CD8-positive, alpha-beta memory T cell (primary cell): ENCODE measurements around the gene RUFY1. TPM values are rescaled to one million over a fixed set of nuclear protein-coding genes. Genes with fewer than 3 reads are reported as not detected.

Experiments
- CTCF ChIA-PET: fragments of 350-600 bp; sonication (Branson Sonifier 250); formaldehyde crosslinking; loops from one replicate; lab custom pipeline; 2021; ENCODE audit warnings: antibody characterized with exemption; lab: Charles Lee
- POLR2A ChIA-PET: fragments of 350-600 bp; sonication (Branson Sonifier 250); formaldehyde crosslinking; loops from one replicate; lab custom pipeline; 2021; ENCODE audit warnings: antibody characterized with exemption; lab: Charles Lee
- DNase-seq, 5 donors: peaks; one replicate each; pipeline versions ENCODE4 v3.0.0 to v3.0.0-alpha.2; 2020 to 2022; ENCODE audit warnings: mixed read lengths in 1 of 5
- H3K27ac ChIP-seq: one replicate; pipeline ENCODE4 v1.7.0; 2013; ENCODE audit warnings: low read depth, mild to moderate bottlenecking, low read length, moderate library complexity
- H3K27me3 ChIP-seq: 2 replicates; pipeline ENCODE4 v1.7.0; 2013; ENCODE audit warnings: low read length, mild to moderate bottlenecking; ENCODE audit not compliant: insufficient read depth, poor library complexity, severe bottlenecking
- H3K36me3 ChIP-seq: 2 replicates; pipeline ENCODE4 v1.7.0; 2013; ENCODE audit warnings: mild to moderate bottlenecking, low read length, moderate library complexity; ENCODE audit not compliant: insufficient read depth
- H3K4me1 ChIP-seq: 2 replicates; pipeline ENCODE4 v1.7.0; 2013; ENCODE audit warnings: mild to moderate bottlenecking, low read length, moderate library complexity; ENCODE audit not compliant: insufficient read depth
- H3K4me3 ChIP-seq: 2 replicates; pipeline ENCODE4 v1.7.0; 2013; ENCODE audit warnings: mild to moderate bottlenecking, low read length
- H3K9me3 ChIP-seq: 2 replicates; pipeline ENCODE4 v1.7.0; 2013; ENCODE audit warnings: mild to moderate bottlenecking, low read length
- H3K27ac Mint-ChIP-seq, 8 donors: one replicate each; pipeline ENCODE4 v1.8.0; 2020 to 2021; ENCODE audit warnings: mixed read lengths in 8 of 8, mild to moderate bottlenecking in 6 of 8, inconsistent platforms in 3 of 8, moderate library complexity in 3 of 8
- H3K27me3 Mint-ChIP-seq, 2 donors: one replicate each; pipeline ENCODE4 v1.8.0; 2020 to 2021; ENCODE audit warnings: mixed read lengths in 2 of 2, mild to moderate bottlenecking in 1 of 2, moderate library complexity in 1 of 2
- H3K36me3 Mint-ChIP-seq, 3 donors: one replicate each; pipeline ENCODE4 v1.8.0; 2020 to 2021; ENCODE audit warnings: mixed read lengths in 3 of 3, inconsistent platforms in 1 of 3, mild to moderate bottlenecking in 1 of 3
- H3K4me1 Mint-ChIP-seq, 3 donors: one replicate each; pipeline ENCODE4 v1.8.0; 2020 to 2021; ENCODE audit warnings: mixed read lengths in 3 of 3, inconsistent platforms in 1 of 3, mild to moderate bottlenecking in 1 of 3
- H3K4me3 Mint-ChIP-seq, 7 donors: one replicate each; pipeline ENCODE4 v1.8.0; 2020 to 2021; ENCODE audit warnings: mixed read lengths in 7 of 7, mild to moderate bottlenecking in 6 of 7, moderate library complexity in 4 of 7, inconsistent platforms in 2 of 7
- H3K9me3 Mint-ChIP-seq, 5 donors: one replicate each; pipeline ENCODE4 v1.8.0; 2020 to 2022; ENCODE audit warnings: mixed read lengths in 5 of 5, mild to moderate bottlenecking in 3 of 5, moderate library complexity in 2 of 5, inconsistent platforms in 1 of 5
- polyA plus RNA-seq: library from polyadenylated mRNA; unstranded; fragments of 300-500 nt; fragmentation: Illumina TruSeq; gene quantifications from one replicate; pipeline ENCODE4 v1.2.3, GENCODE V29; 2021
- total RNA-seq, 2 experiments: library from RNA; stranded (reverse); gene quantifications; one replicate each; pipeline ENCODE4 v1.2.3, GENCODE V29; 2021

The RUFY1 gene
- total and polyA plus RNA-seq, 3 experiments from 2014 or later, result 32.6 to 41.9 (median 40.4) TPM

- POLR2A ChIA-PET, result no interaction called here
- Mint-ChIP-seq H3K9me3 (no peaks in the 10 kb centered on the region), H3K4me3 (no peak overlapping the region), H3K27me3 (no peaks in the 10 kb centered on the region), H3K4me1 (peaks cover 0 to 2% (median 0%) of the 10 kb centered on the region in 3 donors), H3K27ac (peak overlapping the region in 5 of 8 donors; percentile 42 to 78 (median 45)), H3K36me3 (peaks cover 3 to 69% (median 13%) of the 10 kb centered on the region in 3 donors)
- H3K27me3 ChIP-seq, result no peaks in the 10 kb centered on the region
- no peaks in the 10 kb centered on the region for H3K4me1 ChIP-seq
- no peak overlapping the region for H3K27ac ChIP-seq
- H3K9me3 ChIP-seq, result no peaks in the 10 kb centered on the region
- CTCF ChIA-PET, result no interaction called here
- H3K4me3 ChIP-seq, result no peak overlapping the region
- H3K36me3 ChIP-seq, result peaks cover 19% of the 10 kb centered on the region
- no peak for DNase-seq
Observed at GRCh38 chr5:179568721-179569120, 18.4 kb downstream of the RUFY1 start.

GRCh38 chr5:179572386-179572785 lies 22.0 kb downstream of the RUFY1 start:
- ChIA-PET CTCF (interaction anchor here (1.2 kb wide), 1 partner anchor 23 kb away, joined by 3 read pairs; no protein-coding TSS in a partner anchor), POLR2A (no interaction called here)
- peak overlapping the region in 1 of 8 donors; percentile 19 for H3K27ac Mint-ChIP-seq
- H3K27me3 Mint-ChIP-seq, result no peaks in the 10 kb centered on the region
- H3K27me3 ChIP-seq, result no peaks in the 10 kb centered on the region
- H3K4me3 Mint-ChIP-seq, result no peak overlapping the region
- H3K4me1 ChIP-seq, result no peaks in the 10 kb centered on the region
- no peak overlapping the region for H3K4me3 ChIP-seq
- H3K27ac ChIP-seq, result no peak overlapping the region
- peaks cover 0 to 2% (median 0%) of the 10 kb centered on the region in 3 donors for H3K4me1 Mint-ChIP-seq
- no peaks in the 10 kb centered on the region for H3K9me3 ChIP-seq
- no peaks in the 10 kb centered on the region for H3K9me3 Mint-ChIP-seq
- no peak for DNase-seq
- peaks cover 28% of the 10 kb centered on the region for H3K36me3 ChIP-seq
- H3K36me3 Mint-ChIP-seq, result peaks cover 0 to 72% (median 14%) of the 10 kb centered on the region in 3 donors

- CTCF ChIA-PET, result interaction anchor here (1.1 kb wide), 1 partner anchor 14 kb away, joined by 3 read pairs; no protein-coding TSS in a partner anchor
- Mint-ChIP-seq H3K4me1 (no peaks in the 10 kb centered on the region), H3K27me3 (peaks cover 0 to 1% of the 10 kb centered on the region in 2 donors), H3K27ac (no peak overlapping the region), H3K9me3 (no peaks in the 10 kb centered on the region), H3K36me3 (peaks cover 0 to 64% (median 6%) of the 10 kb centered on the region in 3 donors), H3K4me3 (no peak overlapping the region)
- Histone ChIP-seq H3K36me3 (peaks cover 10% of the 10 kb centered on the region), H3K9me3 (no peaks in the 10 kb centered on the region), H3K4me3 (no peak overlapping the region), H3K4me1 (no peaks in the 10 kb centered on the region), H3K27ac (no peak overlapping the region), H3K27me3 (no peaks in the 10 kb centered on the region)
- DNase-seq, result no peak
- POLR2A ChIA-PET, result no interaction called here
Observed at GRCh38 chr5:179577286-179577960, 27.1 kb downstream of the RUFY1 start.

DNA sequence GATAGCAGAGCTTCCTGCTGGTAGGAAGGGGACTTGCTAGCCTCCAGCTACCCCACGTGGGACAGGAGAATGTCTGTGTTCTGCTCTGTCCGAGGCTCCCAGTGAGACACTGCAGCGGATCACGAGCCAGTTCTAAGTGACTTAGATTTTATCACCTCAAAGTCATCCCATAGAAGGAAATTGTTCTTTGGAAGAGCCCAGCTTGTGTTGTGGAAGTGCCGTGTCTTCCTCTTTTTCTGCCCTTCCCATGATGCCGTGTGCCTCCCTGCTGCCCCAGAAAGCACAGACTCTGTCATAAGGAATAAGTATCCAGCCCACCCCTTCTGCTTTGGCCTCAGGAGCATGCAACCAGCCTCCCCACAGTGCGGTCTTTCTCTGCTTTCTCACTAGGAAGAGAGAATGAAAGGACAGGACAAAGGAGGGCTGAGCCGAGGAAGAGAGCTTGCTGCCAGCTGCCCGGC lies 35.6 kb downstream of the RUFY1 start:
- no peak overlapping the region for H3K4me3 ChIP-seq
- no peak overlapping the region for H3K27ac ChIP-seq
- CTCF ChIA-PET, result no interaction called here
- H3K27me3 ChIP-seq, result no peaks in the 10 kb centered on the region
- Mint-ChIP-seq H3K36me3 (peaks cover 4 to 67% (median 11%) of the 10 kb centered on the region in 3 donors), H3K27ac (peak overlapping the region in 1 of 8 donors; percentile 12), H3K27me3 (peaks cover 0 to 1% of the 10 kb centered on the region in 2 donors), H3K4me1 (no peaks in the 10 kb centered on the region), H3K4me3 (no peak overlapping the region), H3K9me3 (no peaks in the 10 kb centered on the region)
- POLR2A ChIA-PET, result no interaction called here
- no peak for DNase-seq
- no peaks in the 10 kb centered on the region for H3K9me3 ChIP-seq
- peaks cover 4% of the 10 kb centered on the region for H3K36me3 ChIP-seq
- H3K4me1 ChIP-seq, result no peaks in the 10 kb centered on the region

GRCh38 chr5:179588166-179588565 lies 37.8 kb downstream of the RUFY1 start:
- Histone ChIP-seq H3K9me3 (no peaks in the 10 kb centered on the region), H3K27me3 (no peaks in the 10 kb centered on the region), H3K36me3 (peaks cover 12% of the 10 kb centered on the region), H3K27ac (no peak overlapping the region), H3K4me3 (no peak overlapping the region), H3K4me1 (no peaks in the 10 kb centered on the region)
- Mint-ChIP-seq H3K27ac (peak overlapping the region in 3 of 8 donors; percentile 30 to 67 (median 43)), H3K4me3 (no peak overlapping the region), H3K36me3 (peaks cover 11 to 71% (median 21%) of the 10 kb centered on the region in 3 donors), H3K4me1 (no peaks in the 10 kb centered on the region), H3K9me3 (no peaks in the 10 kb centered on the region), H3K27me3 (no peaks in the 10 kb centered on the region)
- ChIA-PET POLR2A (no interaction called here), CTCF (no interaction called here)
- DNase-seq, result no peak

DNA sequence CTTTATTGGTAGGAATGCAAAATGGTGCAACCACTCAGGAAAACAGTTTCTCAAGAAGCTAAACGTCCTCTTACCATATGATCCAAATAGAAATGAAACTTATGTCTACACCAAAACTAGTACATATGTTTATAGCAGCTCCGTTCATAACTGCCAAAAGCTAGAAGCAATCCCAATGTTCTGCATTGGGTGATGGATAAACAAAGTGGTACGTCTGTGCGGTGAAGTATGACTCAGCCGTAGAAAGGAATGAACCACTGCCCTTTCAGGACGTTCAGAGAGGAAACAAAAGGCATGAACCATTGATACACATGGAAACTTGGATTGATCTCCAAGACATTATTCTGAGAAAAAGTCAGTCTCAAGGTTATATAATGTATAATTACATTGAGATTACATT lies 45.6 kb downstream of the RUFY1 start:
- H3K27me3 ChIP-seq, result no peaks in the 10 kb centered on the region
- H3K9me3 ChIP-seq, result no peaks in the 10 kb centered on the region
- no peaks in the 10 kb centered on the region for H3K27me3 Mint-ChIP-seq
- H3K9me3 Mint-ChIP-seq, result no peaks in the 10 kb centered on the region
- peaks cover 14 to 81% (median 26%) of the 10 kb centered on the region in 3 donors for H3K36me3 Mint-ChIP-seq
- no peak overlapping the region for H3K4me3 ChIP-seq
- H3K36me3 ChIP-seq, result peaks cover 33% of the 10 kb centered on the region
- H3K27ac Mint-ChIP-seq, result peak overlapping the region in 1 of 8 donors; percentile 35
- no peaks in the 10 kb centered on the region for H3K4me1 ChIP-seq
- H3K4me3 Mint-ChIP-seq, result no peak overlapping the region
- H3K27ac ChIP-seq, result no peak overlapping the region
- ChIA-PET POLR2A (no interaction called here), CTCF (interaction anchor here (1.0 to 1.3 kb wide), 2 partner anchors 17 to 24 kb away, joined by 3 read pairs; no protein-coding TSS in a partner anchor)
- peaks cover 0 to 1% (median 0%) of the 10 kb centered on the region in 3 donors for H3K4me1 Mint-ChIP-seq
- DNase-seq, result no peak

- H3K4me3 ChIP-seq, result no peak overlapping the region
- H3K27ac ChIP-seq, result no peak overlapping the region
- Mint-ChIP-seq H3K36me3 (peaks cover 14 to 83% (median 26%) of the 10 kb centered on the region in 3 donors), H3K4me3 (no peak overlapping the region), H3K9me3 (no peaks in the 10 kb centered on the region), H3K4me1 (peaks cover 0 to 1% (median 0%) of the 10 kb centered on the region in 3 donors), H3K27me3 (no peaks in the 10 kb centered on the region), H3K27ac (no peak overlapping the region)
- ChIA-PET CTCF (interaction anchor here (1.0 to 1.3 kb wide), 2 partner anchors 17 to 24 kb away, joined by 3 read pairs; no protein-coding TSS in a partner anchor), POLR2A (no interaction called here)
- H3K4me1 ChIP-seq, result no peaks in the 10 kb centered on the region
- H3K9me3 ChIP-seq, result no peaks in the 10 kb centered on the region
- H3K27me3 ChIP-seq, result no peaks in the 10 kb centered on the region
- peaks cover 33% of the 10 kb centered on the region for H3K36me3 ChIP-seq
- DNase-seq, result no peak
Observed at GRCh38 chr5:179596421-179596820, 46.1 kb downstream of the RUFY1 start.

DNA sequence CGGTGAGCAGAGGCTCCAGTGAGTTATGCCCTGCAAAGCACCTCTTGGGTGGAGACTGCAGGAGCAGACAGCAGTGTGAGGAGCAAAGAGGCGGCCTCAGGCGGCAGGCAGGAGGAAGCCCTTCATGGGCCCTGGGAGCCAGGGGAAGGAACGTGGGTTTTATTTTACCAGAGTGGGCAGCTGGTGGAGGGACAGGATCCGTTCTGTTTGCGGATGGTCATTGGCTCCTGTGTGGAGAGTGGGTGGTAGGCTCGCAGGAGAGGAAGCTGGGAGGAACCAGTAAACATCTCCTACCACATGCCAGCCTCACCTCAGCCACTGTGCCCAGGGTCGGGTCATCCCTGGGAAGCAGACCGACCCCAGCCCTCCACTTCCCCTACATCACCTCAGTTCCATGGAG lies 48.7 kb downstream of the RUFY1 start:
- Histone ChIP-seq H3K27ac (no peak overlapping the region), H3K4me1 (no peaks in the 10 kb centered on the region), H3K27me3 (no peaks in the 10 kb centered on the region), H3K9me3 (no peaks in the 10 kb centered on the region), H3K4me3 (no peak overlapping the region), H3K36me3 (peaks cover 20% of the 10 kb centered on the region)
- H3K27ac Mint-ChIP-seq, result no peak overlapping the region
- H3K27me3 Mint-ChIP-seq, result no peaks in the 10 kb centered on the region
- H3K4me1 Mint-ChIP-seq, result no peaks in the 10 kb centered on the region
- no peak overlapping the region for H3K4me3 Mint-ChIP-seq
- peaks cover 7 to 79% (median 17%) of the 10 kb centered on the region in 3 donors for H3K36me3 Mint-ChIP-seq
- ChIA-PET CTCF (no interaction called here), POLR2A (no interaction called here)
- DNase-seq, result no peak
- H3K9me3 Mint-ChIP-seq, result no peaks in the 10 kb centered on the region
